Medulla oblongata (tissue), 1 donor: ENCODE results near the gene SENP1.

Source experiments
- DNase-seq: peaks from one replicate; pipeline ENCODE4 v3.0.0-alpha.2; 2015; ENCODE audit errors: extremely low spot score

The SENP1 gene

DNA sequence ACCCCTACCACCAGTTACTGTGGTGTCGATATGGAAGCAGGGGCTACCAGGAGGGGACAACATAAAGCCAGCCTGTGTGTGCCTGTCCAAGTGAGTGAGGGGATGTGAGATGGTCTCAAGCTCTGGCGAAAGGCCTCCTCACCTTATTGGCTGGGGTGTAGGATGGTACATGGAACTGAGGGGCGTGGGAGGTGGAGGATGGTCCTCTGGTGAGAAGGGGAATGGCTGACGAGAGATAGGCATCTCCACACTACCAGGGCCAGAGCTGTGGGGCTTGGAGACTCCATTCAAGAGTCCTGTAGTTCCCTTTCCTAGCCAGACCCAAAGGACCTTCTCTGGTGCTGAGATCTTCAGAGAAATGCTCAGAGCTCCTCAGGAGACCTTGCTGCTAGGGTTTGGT, 69.1 kb downstream of the SENP1 start:
- no peak for DNase-seq

- DNase-seq: no peak
Observed at GRCh38 chr12:48034835-48035805, 70.8 kb downstream of the SENP1 start.

GRCh38 chr12:48033451-48033850, 72.4 kb downstream of the SENP1 start:
- DNase-seq: no peak

GRCh38 chr12:48032597-48032996, 73.3 kb downstream of the SENP1 start:
- DNase-seq: no peak

GRCh38 chr12:48031135-48031960, 74.5 kb downstream of the SENP1 start:
- DNase-seq: no peak

DNA sequence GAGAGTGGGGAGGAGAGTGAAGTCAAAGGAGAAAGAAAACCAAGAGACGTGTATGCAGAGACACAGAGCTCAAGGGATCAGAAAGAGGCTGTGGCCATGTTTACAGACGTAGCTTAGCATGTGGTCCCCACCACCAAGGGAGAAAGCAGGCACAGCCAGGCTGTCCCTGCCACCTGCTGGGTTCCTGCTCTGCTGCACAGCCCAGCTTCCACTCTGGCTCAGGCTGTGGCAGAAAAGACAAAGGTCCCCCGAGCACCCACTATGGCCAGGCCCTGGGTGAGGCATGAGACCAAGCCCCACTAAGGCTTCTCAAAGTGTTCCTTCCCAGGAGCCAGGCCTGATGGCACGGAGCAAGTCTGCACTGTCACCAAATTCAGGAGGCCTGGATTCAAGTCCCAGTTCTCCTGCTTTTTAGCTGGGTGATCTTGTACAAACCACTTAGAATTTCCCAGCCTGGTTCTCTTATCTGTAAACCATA, 75.7 kb downstream of the SENP1 start:
- no peak for DNase-seq

- no peak for DNase-seq
Observed at GRCh38 chr12:48029491-48030172, 76.2 kb downstream of the SENP1 start.

DNA sequence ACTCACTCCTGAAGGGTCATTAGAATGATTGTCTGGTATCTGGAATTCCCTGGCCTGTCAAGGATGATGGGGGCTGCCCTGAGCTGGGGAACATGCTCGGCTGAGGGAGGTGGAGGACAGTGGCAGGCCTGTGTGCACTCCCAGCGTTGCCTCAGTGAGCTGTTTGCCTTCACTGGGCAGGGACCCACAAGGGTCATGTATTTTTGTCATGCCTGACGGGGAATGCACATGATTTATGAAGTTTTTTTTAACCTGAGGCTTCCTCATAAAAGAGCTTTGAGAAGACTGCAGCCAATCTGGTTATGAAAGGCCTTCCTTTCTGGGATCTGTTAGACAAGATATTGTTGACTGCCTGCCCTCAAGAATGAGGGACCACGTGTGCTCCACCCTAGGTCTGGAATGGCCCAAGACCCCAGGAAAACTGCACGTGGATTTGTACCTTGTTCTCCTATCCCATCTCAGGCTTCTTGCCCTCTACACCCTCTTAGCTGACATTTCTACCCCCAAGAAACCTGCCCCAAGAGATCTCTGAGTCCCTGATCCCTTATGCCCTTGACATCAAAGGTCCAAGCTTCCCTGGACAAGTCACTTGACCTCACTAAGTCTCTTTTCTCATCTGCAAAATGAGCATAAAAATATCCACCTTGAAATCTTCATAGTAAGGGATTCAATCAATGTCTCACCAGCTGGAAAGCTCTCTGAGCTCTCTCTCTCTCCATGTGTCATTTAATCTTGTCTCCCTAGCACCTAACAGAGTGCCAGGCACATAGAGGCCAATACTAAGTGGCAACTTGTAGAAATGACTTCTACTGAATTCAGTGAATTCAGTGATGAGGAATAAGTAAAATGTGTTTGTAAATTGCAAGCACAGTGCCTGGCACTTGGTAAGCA, 77.1 kb downstream of the SENP1 start:
- DNase-seq: no peak

- no peak for DNase-seq
Observed at GRCh38 chr12:48027183-48028002, 78.5 kb downstream of the SENP1 start.

GRCh38 chr12:48026060-48026827, 79.6 kb downstream of the SENP1 start:
- no peak for DNase-seq

GRCh38 chr12:48025281-48025680, 80.6 kb downstream of the SENP1 start:
- DNase-seq: no peak

DNA sequence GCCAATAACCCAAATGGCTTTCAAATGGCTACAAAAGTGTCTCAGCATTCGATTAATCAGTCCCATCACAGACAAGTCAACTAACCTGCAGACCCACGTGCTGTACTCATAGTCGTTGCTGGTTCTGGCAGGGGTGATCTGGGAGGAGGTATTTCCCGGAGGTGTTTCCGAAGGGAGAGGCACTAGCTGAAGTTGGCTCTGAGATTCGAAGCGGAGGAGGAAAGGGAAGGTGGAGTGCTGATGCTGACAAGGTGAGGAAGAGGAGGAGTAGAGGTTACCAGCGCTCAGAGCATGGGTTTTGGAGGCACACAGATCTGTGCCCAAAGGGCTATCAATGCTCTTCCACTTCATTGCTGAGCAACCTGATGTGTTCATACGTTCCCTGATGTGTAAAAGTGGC, 81.1 kb downstream of the SENP1 start:
- no peak for DNase-seq

DNA sequence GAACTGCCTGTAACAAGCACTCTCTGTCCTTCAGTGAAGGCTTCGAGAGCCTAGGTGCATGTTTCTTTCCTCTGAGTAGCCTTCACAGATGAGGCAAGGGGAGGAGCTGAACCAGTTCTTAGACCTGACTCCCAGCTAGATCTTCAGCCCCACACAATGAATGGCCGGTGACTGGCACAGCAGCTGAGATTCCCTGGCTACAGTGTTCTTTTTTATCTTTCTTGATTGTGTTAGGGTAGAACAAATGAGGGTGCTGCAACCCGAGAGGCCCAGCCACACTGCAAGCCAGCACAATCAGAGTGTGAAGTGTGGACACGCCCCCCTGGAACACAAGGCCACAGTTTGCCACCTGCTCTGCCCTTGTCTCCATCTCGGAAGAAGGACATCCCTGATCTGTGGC, 82.5 kb downstream of the SENP1 start:
- no peak for DNase-seq

DNA sequence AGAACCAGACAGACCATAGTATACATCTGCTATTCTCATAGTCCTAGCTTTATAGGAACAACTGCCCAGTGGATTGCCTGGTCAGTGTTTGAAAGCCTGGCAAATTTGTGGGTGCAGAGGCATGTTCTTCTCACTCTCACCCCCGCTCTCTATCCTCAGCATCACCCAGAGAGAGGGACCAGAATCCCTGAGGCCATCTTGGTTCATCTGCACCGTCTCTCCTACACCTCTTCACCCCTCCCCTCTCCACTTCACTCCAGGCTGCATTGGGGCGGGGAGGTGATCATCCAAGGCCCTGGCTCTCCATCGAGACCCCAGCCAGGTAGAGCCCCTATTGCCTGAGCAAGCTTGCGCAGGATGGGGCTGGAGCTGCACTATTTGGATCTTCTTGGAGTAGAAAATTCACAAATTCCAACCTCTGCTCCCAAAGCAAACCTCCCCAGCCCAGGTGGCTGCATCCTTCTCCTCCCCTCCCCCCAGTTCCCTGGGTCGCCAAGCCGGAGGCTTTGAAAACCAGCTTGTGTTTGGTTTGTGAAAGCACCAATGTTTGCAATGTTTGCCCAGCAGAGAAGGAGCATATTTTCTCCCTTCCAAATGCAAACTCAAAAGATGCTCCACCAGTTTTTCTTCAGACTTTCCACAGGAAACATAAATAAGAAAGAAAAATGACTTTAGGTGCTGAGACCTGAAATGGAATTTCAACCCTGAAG, 83.0 kb downstream of the SENP1 start:
- DNase-seq: no peak

- DNase-seq: no peak
Observed at GRCh38 chr12:48022180-48022521, 83.7 kb downstream of the SENP1 start.

DNA sequence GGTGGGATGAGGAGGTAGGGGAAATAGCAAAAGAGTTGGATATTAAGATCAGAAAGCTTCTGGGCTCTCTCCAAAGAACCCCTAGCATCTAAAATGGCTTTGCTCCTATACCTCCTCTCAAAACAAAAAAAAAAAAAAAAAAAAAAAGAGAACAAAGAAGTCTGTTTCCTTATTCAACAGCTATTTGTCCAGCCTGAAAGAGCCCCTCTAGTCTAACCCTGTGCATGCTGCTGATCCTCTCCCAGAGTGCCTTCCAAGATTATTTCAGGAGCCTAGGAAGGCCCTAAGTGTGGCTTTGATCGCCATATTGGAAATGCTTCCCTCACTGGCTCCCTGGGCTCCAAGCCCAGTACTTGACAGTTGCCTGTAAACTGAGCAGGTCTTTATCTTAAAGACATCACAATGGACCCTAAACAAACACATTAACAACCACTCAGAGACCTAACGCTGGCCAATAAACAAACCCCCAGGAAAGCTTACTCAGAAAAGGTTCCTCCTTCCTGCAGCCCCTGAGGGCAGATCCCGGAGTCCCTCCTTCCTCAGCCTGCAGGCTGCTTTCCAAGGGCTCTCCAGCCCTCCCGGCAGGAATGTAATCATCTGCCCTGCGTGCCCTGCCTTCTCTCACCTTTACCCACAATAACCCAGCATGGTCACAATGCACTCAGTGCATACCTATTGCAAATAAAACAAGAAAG, 84.2 kb downstream of the SENP1 start:
- DNase-seq: no peak

GRCh38 chr12:48019639-48020265, 86.1 kb downstream of the SENP1 start:
- DNase-seq: no peak

DNA sequence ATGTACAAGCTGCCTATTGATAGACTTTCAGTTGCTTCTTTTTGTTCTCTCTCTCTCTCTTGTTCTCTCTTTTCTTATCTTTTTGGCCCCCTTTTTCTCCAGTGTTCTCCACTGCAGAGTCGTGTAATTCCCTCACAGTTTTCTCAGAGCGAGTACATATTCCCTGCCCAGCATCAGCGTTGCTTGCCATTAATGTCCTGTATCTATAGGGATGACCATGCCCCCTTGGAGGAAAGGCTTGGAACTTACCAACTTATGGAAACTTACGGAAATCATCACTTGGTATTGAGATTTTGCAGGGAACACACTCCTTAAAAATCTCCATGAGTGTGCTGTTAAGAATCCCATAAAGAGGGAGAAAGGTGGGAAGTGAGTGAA, 87.3 kb downstream of the SENP1 start:
- DNase-seq: no peak
